Gastrocnemius medialis (tissue), 4 donors: ENCODE results near the gene POC5.

Experiments
- CTCF ChIP-seq, 5 experiments: fragments of 450-650 bp in 3 of 5; fragments of 200-600 bp in 2 of 5; sonication (generic) in 2 of 5; IDR thresholded peaks in 4 of 5; conservative IDR thresholded peaks in 1 of 5; 1 replicate in 4 of 5; 2 replicates in 1 of 5; pipeline ENCODE4 v1.5.1; 2016 to 2019; ENCODE audit warnings: antibody characterized with exemption in 5 of 5, mild to moderate bottlenecking in 3 of 5, moderate library complexity in 3 of 5
- POLR2A ChIP-seq, 2 donors: fragments of 450-650 bp; IDR thresholded peaks; one replicate each; pipeline ENCODE4 v1.6.1; 2017; ENCODE audit warnings: antibody characterized with exemption in 2 of 2, mild to moderate bottlenecking in 2 of 2, moderate library complexity in 2 of 2

- no peak for TF ChIP-seq CTCF (IDR thresholded peaks at IDR 0.05 in 4 of 5, conservative IDR thresholded peaks at IDR 0.05 in 1 of 5)
- TF ChIP-seq POLR2A (IDR thresholded peaks at IDR 0.05): no peak
Measured at GRCh38 chr5:75666801-75667200, 50.4 kb downstream of the POC5 start.
